Measurements from ENCODE around the gene ATG4B.

DNA sequence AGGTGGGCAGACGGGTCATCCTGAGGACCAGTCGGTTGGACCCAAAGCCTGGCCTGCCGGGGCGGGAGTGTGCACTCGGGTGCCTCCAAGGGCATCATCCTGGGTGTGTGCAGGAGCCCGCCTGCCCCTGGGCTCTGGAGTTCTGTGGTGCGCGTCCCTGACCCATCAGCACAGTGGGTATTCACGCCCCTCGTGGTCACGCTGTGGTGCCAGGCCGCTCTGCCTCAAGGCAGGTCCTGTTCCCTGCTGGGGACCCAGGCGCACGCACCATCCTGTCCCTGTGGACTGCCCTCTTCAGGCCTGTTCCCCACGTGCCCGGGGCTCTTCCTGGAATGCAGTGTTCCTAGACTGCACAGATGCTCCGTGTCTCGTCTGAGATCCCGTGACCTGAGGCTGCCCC, 82.6 kb downstream of the ATG4B start:
- TF ChIP-seq, protein P1, sequence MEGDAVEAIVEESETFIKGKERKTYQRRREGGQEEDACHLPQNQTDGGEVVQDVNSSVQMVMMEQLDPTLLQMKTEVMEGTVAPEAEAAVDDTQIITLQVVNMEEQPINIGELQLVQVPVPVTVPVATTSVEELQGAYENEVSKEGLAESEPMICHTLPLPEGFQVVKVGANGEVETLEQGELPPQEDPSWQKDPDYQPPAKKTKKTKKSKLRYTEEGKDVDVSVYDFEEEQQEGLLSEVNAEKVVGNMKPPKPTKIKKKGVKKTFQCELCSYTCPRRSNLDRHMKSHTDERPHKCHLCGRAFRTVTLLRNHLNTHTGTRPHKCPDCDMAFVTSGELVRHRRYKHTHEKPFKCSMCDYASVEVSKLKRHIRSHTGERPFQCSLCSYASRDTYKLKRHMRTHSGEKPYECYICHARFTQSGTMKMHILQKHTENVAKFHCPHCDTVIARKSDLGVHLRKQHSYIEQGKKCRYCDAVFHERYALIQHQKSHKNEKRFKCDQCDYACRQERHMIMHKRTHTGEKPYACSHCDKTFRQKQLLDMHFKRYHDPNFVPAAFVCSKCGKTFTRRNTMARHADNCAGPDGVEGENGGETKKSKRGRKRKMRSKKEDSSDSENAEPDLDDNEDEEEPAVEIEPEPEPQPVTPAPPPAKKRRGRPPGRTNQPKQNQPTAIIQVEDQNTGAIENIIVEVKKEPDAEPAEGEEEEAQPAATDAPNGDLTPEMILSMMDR (IDR thresholded peaks at IDR 0.05), result no peak
- TF ChIP-seq POLR2A (IDR thresholded peaks at IDR 0.05), result no peak

Data from suprapubic skin (tissue), 3 donors.